Lower leg skin (tissue), 4 donors: ENCODE data around the gene SCN2B. TPM values are rescaled to one million over a fixed set of nuclear protein-coding genes. Genes with fewer than 3 reads are reported as not detected.
"Not testable (repeated sequence)": the region's sequence is repeated elsewhere in the genome, so short reads cannot be mapped to it uniquely, and the experiment has no call there.

Experiments
- DNase-seq, 2 donors: peaks; one replicate each; pipeline ENCODE4 v3.0.0-alpha.2; 2019; ENCODE audit warnings: low spot score in 2 of 2
- H3K4me3 ChIP-seq: fragments of 200-600 bp; sonication (generic); 2 replicates; pipeline ENCODE4 v1.5.1; 2017; ENCODE audit warnings: mild to moderate bottlenecking, low read depth; ENCODE audit not compliant: poor library complexity, severe bottlenecking
- POLR2A ChIP-seq, 2 donors: fragments of 450-650 bp; IDR thresholded peaks; one replicate each; pipeline ENCODE4 v1.6.1; 2016 to 2017; ENCODE audit warnings: antibody characterized with exemption in 2 of 2, mild to moderate bottlenecking in 1 of 2, moderate library complexity in 1 of 2
- WGBS, 2 donors: methylation state at CpG; one replicate each; pipeline ENCODE4 v1.1.5; 2018; 5-methylcytosine and 5-hydroxymethylcytosine counted together
- intact Hi-C: fragments of 100-400 bp; cut with DNase I; formaldehyde crosslinking; loops from one replicate; pipeline ENCODE4 v1.15.0; 2023; ENCODE audit warnings: low total_unique reads
- total RNA-seq, 4 donors: library from RNA; depleted of rRNA; stranded (reverse); fragments of >200 nt; gene quantifications; one replicate each; pipeline ENCODE4 v1.1.0, GENCODE V29; 2016
- TF ChIP-seq, protein P1 (sequence below), 3 donors: fragments of 450-650 bp; IDR thresholded peaks; one replicate each; pipeline ENCODE4 v1.5.1; 2016; ENCODE audit warnings: antibody characterized with exemption in 3 of 3, mild to moderate bottlenecking in 3 of 3, moderate library complexity in 2 of 3

The SCN2B gene
- total RNA-seq, 4 donors from 2014 or later: 0.06 TPM; not detected in 3

DNA sequence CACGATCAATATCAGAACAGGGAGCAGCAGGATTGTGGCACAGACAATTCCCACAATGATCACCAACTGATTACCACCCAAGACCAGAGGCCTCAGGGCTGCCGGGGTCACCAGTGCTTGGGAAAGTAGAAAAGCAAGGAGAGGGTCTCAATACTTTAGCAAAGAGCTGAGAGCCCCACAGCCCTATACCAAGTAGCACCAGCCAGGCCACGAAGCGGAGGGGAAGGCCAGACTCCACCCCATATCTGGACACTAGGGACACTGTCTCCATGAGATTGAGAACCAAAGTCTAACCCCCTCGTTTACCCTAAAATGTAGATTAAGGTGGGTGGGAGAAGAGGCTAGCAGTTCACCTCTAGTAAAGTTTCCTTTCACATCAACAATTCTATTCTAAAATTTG is 24.1 kb upstream of the SCN2B start:
- 88 to 92% methylated on average over 5 of the region's 5 CpGs for WGBS, 2 donors
- TF ChIP-seq, protein P1, sequence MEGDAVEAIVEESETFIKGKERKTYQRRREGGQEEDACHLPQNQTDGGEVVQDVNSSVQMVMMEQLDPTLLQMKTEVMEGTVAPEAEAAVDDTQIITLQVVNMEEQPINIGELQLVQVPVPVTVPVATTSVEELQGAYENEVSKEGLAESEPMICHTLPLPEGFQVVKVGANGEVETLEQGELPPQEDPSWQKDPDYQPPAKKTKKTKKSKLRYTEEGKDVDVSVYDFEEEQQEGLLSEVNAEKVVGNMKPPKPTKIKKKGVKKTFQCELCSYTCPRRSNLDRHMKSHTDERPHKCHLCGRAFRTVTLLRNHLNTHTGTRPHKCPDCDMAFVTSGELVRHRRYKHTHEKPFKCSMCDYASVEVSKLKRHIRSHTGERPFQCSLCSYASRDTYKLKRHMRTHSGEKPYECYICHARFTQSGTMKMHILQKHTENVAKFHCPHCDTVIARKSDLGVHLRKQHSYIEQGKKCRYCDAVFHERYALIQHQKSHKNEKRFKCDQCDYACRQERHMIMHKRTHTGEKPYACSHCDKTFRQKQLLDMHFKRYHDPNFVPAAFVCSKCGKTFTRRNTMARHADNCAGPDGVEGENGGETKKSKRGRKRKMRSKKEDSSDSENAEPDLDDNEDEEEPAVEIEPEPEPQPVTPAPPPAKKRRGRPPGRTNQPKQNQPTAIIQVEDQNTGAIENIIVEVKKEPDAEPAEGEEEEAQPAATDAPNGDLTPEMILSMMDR (IDR thresholded peaks at IDR 0.05): no peak
- no peak for TF ChIP-seq POLR2A (IDR thresholded peaks at IDR 0.05)
- no peak overlapping the region for H3K4me3 ChIP-seq
- intact Hi-C loops: no loop called here
- DNase-seq: peak in 1 of 2 donors; percentile 34

DNA sequence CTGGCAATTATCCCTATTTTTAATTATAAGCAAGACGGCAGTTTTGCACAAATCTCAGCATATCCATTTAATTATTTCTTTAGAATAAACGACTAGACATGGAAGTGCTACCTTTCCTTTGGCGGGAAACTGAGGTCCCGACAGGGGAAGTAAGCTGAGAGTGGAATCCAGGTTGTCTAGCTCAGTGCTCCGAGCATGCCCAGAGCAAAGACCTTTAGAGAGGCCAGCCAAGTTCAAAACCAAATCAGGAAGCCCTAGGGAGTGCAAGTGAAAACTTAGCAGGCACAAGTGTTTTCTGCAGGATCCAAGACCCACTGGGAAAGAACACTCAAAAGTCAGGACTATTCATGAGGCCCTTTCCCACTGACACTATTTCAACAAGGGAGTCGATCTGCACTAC is 22.7 kb upstream of the SCN2B start:
- TF ChIP-seq, protein P1 (IDR thresholded peaks at IDR 0.05): no peak
- no peak for TF ChIP-seq POLR2A (IDR thresholded peaks at IDR 0.05)
- no peak overlapping the region for H3K4me3 ChIP-seq
- intact Hi-C loops: loop anchor here (10.0 kb wide), 1 partner anchor 96 kb away; no protein-coding TSS in a partner anchor
- 71 to 73% methylated on average over 6 of the region's 6 CpGs for whole genome bisulfite sequencing, 2 donors
- DNase-seq: peak in 1 of 2 donors; percentile 32

DNA sequence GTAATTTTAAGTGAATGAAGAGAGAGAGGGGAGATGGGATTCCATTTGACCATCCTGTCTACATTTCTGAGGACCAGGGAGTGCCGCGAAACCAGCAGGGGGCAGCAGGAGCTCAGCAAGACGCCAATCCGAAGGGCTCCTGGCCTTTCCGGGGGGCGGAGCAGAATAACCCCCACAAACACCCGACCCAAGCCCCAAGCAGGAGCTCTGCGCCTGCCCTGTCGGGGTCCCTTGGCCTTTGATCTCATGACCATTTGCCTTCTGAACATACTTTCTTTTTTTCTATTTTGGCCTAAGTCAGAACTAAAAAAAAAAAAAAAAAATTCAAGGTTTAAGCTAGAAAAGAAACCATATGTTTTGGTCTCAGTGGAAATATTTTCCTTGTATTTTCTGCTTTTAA is 21.9 kb upstream of the SCN2B start:
- 0% methylated on average over 9 of the region's 9 CpGs for WGBS, 2 donors
- intact Hi-C loops: loop anchor here (10.0 kb wide), 1 partner anchor 96 kb away; no protein-coding TSS in a partner anchor
- peak; percentile 55 to 96 for DNase-seq
- TF ChIP-seq POLR2A (IDR thresholded peaks at IDR 0.05): no peak
- TF ChIP-seq, protein P1 (IDR thresholded peaks at IDR 0.05): no peak
- H3K4me3 ChIP-seq: no peak overlapping the region

DNA sequence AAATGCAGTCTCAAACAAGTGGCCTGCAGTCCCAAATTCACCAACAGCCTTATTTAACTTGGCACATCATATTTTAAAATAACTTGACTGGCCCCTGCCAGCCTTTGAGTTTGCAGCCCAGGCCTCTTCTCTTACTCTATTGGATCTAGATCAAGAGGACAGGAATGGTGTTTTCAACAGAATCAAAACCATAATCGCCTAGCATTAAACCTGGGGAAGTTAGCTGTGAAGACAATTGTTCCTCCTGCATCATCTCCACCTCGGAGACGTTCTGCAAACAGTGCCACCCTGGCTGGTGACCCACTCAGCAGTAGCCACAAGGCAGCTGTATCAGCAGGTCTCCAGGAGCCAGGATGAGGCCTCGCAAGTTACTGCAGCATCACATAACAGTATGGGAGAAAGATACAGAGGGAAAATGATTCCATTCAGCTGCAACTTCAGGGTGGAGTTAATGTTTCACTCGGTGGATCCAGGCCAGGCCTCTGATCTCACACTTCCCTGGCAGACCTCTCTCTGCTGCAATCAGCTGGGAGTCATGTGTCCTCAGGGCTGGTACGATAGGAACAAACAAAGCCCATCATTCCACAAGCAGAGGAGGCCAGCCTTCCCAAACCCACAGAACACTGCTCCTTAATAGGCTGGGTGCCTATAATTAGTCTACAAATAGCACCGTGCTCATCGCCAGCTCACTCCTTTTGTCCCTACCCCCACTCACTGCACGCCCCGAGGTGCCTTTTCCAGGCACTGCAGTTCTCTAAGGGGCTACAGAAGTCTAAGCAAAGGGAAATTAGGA is 18.6 kb upstream of the SCN2B start:
- 23 to 28% methylated on average over 10 of the region's 10 CpGs for whole genome bisulfite sequencing, 2 donors
- TF ChIP-seq, protein P1 (IDR thresholded peaks at IDR 0.05): no peak
- no peak for TF ChIP-seq POLR2A (IDR thresholded peaks at IDR 0.05)
- DNase-seq: peak; percentile 91 to 93
- intact Hi-C loops: loop anchor here (10.0 kb wide), 1 partner anchor 100 kb away; no protein-coding TSS in a partner anchor
- H3K4me3 ChIP-seq: no peak overlapping the region

DNA sequence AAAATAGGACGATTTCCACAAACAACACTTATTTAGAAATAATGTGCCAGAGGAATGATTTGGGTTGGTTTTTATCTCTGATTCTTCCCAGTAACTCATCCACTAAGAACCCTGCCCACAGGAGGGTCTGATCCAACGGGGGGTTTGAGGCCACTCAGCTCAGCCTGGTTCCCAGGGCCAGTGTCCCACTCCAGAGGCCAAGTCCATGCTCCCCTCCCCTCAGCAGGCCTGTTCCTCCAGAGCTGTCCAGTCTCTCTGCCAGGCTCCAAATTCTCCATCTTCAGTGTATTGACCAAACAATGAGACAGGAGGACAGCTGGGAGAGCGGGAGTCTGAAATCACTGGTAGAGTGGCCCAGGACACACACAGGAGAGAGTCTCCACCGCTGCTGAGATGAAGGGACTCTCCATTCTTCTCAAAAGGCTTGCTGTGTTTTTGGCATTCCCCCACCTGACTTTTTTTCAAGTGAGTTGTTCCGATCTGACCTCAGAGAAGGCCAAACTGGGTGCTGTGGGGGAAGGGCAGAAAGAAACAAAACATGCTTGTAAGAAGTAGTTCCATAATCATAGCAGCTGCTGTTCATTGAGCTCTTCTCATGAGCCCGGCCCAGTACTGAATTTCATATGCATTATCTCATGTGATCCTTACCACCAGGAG is 17.6 kb upstream of the SCN2B start:
- no peak overlapping the region for H3K4me3 ChIP-seq
- DNase-seq: peak in 1 of 2 donors; percentile 83
- TF ChIP-seq, protein P1 (IDR thresholded peaks at IDR 0.05): no peak
- no peak for TF ChIP-seq POLR2A (IDR thresholded peaks at IDR 0.05)
- intact Hi-C loops: loop anchor here (10.0 kb wide), 1 partner anchor 101 kb away; no protein-coding TSS in a partner anchor
- 81 to 89% methylated on average over 6 of the region's 6 CpGs for WGBS, 2 donors

DNA sequence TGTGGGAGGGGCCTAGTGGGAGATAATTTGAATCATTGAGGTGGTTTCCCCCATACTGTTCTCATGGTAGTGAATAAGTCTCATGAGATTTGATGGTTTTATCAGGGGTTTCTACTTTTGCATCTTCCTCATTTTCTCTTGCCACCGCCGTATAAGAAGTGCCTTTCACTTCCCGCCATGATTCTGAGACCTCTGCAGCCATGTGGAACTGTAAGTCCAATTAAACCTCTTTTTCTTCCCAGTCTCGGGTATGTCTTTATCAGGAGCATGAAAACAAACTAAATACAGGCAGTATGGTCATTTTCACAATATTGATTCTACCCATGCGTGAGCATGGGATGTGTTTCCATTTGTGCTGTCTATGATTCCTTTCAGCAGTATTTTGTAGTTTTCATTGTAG is 16.4 kb upstream of the SCN2B start:
- not testable (repeated sequence) for DNase-seq, H3K4me3 ChIP-seq
- WGBS, 2 donors: 88 to 93% methylated on average over 5 of the region's 5 CpGs
- intact Hi-C loops: loop anchor here (10.0 kb wide), 1 partner anchor 102 kb away; no protein-coding TSS in a partner anchor

DNA sequence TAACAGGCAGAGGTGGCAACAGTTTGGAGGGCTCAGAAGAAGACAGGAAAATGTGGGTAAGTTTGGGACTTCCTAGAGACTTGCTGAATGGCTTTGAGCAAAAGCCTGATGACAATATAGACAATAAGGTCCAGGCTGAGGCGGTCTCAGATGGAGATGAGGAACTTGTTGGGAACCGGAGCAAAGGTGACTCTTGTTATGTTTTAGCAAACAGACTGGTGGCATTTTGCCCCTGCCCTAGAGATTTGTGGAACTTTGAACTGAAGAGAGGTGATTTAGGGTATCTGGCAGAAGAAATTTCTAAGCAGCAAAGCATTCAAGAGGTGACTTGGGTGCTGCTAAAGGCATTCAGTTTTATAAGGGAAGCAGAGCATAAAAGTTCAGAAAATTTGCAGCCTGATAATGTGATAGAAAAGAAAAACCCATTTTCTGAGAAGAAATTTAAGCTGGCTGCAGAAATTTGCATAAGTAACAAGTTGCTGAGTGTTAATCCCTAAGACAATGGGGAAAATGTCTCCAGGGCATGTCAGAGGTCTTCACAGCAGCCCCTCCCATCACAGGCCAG is 14.6 kb upstream of the SCN2B start:
- intact Hi-C loops: loop anchor here (10.0 kb wide), 1 partner anchor 104 kb away; no protein-coding TSS in a partner anchor
- H3K4me3 ChIP-seq: not testable (repeated sequence)
- DNase-seq: peak in 1 of 2 donors; percentile 6
- 90 to 94% methylated on average over 2 of the region's 2 CpGs for WGBS, 2 donors
